HG03064 (cell line): ENCODE results near the gene AJM1.

Experiments used
- ATAC-seq: cut with Tn5 transposase; IDR thresholded peaks from one replicate; pipeline ENCODE4 v1.9.1; 2021; ENCODE audit warnings: low read depth; ENCODE audit not compliant: unreplicated experiment

Gene AJM1

DNA sequence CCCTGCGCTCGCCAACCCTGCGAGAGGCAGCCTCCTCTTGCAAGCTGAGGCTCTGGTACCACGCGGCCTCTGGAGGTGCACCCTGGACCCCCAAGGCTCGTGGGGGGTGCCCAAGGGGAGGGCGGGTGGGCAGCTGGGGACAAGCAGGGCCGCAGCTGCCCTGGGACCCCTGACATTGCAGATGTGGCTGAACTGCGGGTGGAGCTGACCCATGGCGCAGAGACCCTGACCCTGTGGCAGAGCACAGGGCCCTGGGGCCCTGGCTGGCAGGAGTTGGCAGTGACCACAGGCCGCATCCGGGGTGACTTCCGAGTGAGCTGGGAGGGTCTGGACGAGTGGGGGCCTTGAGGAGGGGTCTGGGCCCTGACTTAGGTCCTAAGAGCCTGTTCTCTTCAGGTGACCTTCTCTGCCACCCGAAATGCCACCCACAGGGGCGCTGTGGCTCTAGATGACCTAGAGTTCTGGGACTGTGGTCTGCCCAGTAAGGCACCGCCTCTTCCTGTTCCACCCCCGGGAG lies 11.4 kb downstream of the AJM1 start:
- ATAC-seq: no peak

- ATAC-seq: no peak
Observed at GRCh38 chr9:136854113-136854841, 12.0 kb downstream of the AJM1 start.

DNA sequence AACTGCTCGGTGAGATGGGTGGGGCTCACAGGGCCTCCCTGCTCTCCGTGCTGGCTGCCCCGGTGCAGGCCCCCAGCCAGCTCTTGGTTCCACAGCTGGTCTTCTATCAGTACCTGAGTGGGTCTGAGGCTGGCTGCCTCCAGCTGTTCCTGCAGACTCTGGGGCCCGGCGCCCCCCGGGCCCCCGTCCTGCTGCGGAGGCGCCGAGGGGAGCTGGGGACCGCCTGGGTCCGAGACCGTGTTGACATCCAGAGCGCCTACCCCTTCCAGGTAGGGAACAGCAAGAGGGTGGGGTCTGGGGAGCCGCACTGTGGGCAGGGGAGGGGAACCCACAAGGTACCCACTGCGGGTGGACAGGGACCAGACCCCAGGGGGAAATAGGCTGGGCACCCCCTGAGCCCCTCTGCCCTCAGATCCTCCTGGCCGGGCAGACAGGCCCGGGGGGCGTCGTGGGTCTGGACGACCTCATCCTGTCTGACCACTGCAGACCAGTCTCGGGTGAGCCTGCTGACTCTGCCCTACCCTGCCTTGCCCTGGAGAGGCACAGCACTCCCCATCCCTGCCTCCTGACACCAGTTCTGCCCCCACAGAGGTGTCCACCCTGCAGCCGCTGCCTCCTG lies 12.7 kb downstream of the AJM1 start:
- ATAC-seq: no peak

DNA sequence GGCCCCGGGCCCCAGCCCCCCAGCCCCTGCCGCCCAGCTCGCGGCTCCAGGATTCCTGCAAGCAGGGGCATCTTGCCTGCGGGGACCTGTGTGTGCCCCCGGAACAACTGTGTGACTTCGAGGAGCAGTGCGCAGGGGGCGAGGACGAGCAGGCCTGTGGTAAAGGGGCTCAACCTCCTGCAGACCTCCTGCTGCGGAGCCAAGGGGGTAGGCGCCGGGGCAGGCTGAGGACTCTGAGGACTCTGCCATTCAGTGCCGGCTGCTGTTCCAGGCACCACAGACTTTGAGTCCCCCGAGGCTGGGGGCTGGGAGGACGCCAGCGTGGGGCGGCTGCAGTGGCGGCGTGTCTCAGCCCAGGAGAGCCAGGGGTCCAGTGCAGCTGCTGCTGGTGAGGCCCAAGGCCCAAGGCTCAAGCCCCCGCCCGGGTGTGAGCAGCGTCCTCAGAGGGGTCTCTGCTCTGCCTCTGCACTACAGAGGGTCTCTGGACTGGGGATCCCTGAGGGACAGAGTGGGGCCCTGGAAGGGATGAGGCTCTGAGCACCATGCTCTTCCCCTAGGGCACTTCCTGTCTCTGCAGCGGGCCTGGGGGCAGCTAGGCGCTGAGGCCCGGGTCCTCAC lies 13.3 kb downstream of the AJM1 start:
- ATAC-seq: no peak

- no peak for ATAC-seq
Observed at GRCh38 chr9:136856079-136856476, 13.8 kb downstream of the AJM1 start.

GRCh38 chr9:136856541-136857141 lies 14.4 kb downstream of the AJM1 start:
- ATAC-seq: no peak

DNA sequence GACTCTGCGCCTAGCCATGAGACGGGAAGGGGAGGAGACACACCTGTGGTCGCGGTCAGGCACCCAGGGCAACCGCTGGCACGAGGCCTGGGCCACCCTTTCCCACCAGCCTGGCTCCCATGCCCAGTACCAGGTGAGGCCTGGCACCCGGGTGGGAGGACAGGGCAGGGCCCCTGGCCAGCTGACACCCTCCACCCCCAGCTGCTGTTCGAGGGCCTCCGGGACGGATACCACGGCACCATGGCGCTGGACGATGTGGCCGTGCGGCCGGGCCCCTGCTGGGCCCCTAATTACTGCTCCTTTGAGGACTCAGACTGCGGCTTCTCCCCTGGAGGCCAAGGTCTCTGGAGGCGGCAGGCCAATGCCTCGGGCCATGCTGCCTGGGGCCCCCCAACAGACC lies 14.9 kb downstream of the AJM1 start:
- no peak for ATAC-seq

DNA sequence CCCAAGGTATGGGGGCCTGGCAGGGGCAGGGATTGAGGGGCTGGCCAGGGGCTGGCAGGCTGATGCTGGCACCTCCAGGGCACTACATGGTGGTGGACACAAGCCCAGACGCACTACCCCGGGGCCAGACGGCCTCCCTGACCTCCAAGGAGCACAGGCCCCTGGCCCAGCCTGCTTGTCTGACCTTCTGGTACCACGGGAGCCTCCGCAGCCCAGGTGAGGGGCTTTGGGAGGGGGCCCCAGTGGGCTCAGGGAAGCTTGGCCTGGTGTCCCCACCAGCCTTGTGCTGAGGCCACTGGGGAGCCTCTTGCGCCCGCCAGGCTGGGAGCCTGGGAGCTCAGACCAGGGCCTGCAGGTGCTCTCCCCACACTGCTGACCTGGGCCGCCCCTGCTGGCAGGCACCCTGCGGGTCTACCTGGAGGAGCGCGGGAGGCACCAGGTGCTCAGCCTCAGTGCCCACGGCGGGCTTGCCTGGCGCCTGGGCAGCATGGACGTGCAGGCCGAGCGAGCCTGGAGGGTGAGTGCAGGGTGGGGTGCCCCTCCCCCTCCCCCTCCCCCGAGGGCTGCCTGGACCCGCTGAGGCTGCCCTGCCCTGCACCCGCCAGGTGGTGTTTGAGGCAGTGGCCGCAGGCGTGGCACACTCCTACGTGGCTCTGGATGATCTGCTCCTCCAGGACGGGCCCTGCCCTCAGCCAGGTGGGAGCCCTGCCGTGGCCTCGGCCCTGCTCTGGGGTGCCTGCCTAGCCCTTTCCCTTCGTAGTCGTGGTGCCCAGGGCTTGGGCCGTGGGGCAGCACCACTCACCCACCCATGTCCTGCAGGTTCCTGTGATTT lies 15.5 kb downstream of the AJM1 start:
- ATAC-seq: no peak

DNA sequence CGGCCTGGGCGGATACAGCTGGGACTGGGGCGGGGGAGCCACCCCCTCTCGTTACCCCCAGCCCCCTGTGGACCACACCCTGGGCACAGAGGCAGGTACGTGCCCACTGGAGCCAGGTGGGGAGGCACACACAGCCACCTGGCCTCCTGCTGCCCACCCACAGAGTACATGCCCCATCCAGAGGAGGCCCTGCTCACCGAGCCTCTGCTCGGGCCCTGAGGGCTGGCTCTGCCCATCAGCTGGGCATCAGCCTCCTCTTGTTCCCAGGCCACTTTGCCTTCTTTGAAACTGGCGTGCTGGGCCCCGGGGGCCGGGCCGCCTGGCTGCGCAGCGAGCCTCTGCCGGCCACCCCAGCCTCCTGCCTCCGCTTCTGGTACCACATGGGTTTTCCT lies 16.2 kb downstream of the AJM1 start:
- ATAC-seq: no peak

DNA sequence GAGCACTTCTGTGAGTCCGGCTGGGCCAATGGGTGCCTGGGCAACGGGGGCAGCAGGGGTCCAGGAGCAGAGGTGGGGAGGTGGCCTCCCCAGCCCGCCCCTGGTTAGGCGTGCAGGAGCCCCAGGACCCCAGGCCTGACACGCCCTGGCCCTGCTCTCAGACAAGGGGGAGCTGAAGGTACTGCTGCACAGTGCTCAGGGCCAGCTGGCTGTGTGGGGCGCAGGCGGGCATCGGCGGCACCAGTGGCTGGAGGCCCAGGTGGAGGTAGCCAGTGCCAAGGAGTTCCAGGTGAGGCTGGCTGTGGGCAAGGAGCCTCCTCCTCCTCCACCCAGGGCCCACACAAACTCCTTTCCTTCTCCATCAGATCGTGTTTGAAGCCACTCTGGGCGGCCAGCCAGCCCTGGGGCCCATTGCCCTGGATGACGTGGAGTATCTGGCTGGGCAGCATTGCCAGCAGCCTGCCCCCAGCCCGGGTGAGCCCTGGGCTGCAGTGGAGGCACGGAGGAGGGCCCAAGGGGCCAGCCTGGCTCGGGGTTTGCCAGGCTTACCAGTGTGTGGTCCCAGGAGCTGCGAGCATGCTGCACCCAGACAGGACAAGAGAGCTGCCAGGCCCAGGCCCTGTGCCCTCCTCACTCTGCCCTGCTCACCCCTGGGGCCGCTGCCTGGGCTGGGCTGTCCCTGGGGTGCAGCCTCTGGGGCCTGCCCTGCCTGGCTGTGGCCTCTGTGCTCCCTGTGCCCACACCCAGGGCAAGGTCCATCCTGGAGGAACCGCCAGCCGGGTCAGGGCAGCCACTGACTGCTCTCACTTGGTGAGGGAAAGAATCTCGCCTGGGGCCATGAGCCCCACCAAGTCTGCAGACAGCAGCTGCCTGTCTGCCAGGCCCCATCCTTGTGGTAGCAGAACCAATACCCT lies 16.8 kb downstream of the AJM1 start:
- ATAC-seq: no peak

DNA sequence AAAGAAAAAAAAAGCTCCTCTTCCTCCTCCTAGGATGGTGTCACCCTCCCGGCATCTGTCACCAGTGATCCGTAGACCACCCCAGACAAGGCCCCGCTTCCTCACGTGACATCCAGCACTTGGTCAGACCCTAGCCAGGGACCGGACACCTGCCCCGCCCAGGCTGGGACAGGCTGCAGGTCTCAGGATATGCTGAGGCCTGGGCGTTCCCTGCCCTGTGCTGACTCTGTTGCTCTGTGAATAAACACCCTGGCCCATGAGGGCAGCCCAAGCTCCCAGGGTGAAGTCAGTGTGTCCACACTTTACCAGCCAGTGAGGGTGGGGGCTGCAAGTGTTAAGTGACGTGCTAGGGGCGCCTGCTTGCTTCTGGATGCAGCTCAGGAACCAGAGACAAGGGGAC lies 18.3 kb downstream of the AJM1 start:
- ATAC-seq: no peak

DNA sequence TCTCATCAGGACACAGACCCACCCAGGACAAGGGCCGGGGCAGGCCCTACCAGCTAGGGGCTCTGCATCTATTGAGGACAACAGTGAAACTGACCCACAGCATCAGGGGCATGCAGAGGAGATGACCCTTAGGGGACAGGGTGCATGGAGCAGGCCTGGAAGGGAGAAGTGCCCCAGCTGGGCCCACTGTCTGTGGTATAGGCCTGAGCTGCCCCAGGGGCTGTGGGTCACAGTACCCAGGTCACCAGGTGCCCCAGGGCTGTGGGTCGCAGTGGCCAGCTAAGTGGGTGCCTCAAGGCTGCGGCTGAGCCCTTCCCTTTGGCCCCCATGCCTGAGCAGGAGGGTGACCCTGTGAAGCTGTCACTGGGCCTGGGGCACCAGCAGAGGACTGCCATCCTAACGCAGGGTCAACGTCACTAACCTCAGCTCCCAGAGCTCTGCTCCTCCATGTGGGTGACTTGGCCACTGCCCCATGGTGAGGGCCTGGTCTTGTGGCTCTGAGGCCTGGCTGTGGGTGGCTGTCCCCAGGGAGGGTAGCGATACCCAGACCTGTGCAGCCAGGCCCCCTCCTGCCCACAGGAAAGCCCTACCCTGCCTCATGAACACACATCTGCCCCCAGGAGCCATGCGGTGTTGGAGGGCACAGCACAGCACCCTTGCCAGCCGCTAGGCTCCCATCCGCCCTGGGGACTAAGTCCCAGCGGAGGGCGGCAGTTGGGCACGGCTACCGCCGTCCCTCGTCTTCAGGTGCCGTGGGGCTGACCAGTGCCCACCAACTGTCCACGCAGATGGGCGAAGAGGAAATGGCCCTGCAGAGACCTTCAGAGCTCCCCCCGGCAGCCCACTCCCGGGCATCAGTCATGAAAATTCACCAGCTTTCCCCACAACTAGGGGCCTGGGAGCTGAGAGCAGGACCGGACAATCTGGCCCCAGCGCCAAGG lies 18.9 kb downstream of the AJM1 start:
- ATAC-seq: no peak

DNA sequence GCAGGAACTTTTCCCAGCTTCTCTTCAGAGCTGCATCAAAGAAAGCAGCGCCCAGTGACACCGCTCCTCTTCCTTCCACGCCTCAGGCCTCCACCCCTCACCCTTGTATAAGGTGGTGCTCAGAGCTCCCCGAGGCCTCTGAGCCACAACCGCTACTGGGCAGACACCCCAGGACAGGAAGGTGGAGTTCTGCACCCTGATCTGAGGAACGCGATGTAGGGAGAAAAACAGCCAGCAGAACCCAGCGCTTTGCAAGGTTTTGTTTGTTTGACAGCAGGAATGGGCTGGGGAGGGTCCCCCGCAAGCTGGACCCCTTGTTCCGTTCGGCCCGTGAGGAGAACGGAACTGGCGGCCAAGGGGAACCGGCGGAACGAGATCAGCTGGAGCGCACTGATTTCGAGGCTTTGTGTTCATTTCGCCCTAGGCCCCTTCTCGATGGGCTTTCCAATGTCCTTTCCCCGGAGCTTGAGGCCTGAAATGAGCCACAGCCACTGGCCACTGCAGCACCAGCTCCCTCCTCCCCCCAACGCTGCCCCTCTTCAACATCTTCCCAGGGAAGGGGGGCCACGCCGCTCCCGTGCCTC lies 19.7 kb downstream of the AJM1 start:
- ATAC-seq: no peak

DNA sequence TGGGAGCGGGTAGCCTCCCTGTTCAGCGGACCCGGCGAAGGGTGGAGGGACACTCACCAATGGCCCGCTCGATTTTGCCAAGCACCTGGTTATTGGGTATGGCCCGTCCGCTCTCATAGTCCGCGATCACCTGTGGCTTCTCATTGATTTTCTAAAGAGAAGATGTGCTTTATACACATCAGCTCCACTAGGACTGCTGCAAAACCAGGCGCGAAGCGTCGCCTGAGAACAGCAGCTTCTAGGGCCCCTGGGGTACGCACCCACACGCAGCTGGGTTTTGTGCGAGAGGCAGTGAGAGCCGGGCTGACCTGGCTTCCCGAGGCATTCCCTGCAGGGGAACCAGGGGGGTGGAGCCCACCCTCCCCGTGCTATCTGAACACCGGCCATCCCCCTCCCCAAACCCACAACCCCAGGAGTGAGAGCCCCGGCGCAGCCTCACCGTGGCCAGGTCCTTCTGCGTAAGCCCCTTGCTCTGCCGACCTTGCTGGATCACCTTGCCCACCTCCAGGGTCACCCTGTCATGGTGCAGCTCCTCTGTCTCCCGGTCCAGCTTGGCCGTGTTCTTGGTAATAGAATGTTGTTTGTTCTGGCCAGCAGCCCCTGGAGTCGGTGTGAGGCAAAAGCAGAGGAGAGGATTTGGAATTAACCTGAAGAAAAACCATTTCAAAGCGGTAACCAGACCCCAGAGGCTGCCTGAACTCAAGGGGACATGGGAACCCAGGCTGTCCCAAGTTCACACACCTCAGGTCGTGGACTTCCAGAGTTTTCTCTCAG lies 20.8 kb downstream of the AJM1 start:
- ATAC-seq: no peak

- ATAC-seq: no peak
Observed at GRCh38 chr9:136863623-136864273, 21.5 kb downstream of the AJM1 start.

GRCh38 chr9:136865041-136865767 lies 22.9 kb downstream of the AJM1 start:
- ATAC-seq: no peak
